C4-2B (cell line): ENCODE measurements around the gene SUMO4.

Experiments used
- CTCF ChIP-seq: fragments of 450-650 bp; conservative IDR thresholded peaks from 2 replicates; pipeline ENCODE4 v1.5.1; 2017; ENCODE audit warnings: mild to moderate bottlenecking
- ZFX ChIP-seq: fragments of 450-650 bp; IDR thresholded peaks from 2 replicates; pipeline ENCODE4 v1.6.1; 2017

DNA sequence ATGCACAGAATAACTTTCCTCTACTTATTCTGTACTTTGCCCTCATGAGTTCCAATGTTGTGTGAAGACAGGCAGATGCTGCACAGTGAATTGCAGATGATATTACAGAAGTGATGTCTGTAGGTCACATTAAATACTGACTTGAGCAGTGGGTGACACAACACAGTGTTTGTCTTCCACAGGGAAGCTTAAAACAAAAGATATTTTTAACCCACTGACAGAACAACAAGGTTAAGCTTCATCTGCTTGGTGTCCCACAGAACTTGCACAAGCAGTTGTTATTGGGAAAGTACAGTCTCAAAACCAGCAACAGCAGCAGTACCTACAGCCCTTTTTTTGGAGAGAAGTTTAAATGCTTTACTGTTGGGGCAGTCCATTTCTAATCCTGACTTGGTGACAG is 10.5 kb downstream of the SUMO4 start:
- TF ChIP-seq CTCF (no peak), ZFX (no peak)
